Stromal cell of bone marrow (primary cell): ENCODE measurements around the gene MISP.

Source experiments
- DNase-seq: peaks from one replicate; pipeline ENCODE4 v3.0.0-alpha.2; 2012; ENCODE audit warnings: low read depth

MISP gene

DNA sequence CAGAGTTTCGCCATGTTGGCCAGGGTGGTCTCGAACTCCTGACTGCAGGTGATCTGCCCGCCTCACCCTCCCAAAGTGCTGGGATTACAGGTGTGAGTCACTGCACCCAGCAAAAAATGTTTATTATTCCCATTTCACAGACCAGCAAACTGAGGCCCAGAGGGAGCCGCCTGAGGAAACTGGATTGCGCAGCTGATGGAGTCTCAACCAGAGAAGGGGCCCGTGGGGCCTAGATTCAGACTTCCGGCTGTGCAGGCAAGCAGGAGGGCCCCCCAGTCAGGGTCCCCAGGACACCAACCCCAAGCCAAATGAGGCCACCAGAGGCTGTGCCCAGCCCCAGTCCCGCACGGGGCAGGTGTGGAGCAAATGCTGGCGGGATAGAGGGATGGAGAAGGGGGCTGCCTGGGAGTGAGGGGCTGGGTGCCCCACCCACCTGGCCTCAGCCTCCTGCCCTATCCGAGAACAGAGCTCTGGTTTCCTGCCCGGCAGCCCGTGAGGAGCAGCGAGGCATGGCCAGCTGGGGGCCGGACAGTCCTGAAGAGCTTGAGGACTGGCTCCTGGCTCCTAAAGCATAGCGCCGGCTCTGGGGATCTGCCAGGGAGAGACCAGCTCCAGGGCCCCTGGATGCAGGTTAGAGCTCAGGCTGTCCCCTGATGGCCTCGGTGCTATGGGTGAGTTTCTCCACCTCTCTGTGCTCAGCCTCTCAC lies 22.0 kb downstream of the MISP start:
- DNase-seq: no peak

- DNase-seq: no peak
These were observed 25.6 kb downstream of the MISP start for GRCh38 chr19:776549-776948.

GRCh38 chr19:778910-779653 lies 28.2 kb downstream of the MISP start:
- peak; percentile 96 for DNase-seq

DNA sequence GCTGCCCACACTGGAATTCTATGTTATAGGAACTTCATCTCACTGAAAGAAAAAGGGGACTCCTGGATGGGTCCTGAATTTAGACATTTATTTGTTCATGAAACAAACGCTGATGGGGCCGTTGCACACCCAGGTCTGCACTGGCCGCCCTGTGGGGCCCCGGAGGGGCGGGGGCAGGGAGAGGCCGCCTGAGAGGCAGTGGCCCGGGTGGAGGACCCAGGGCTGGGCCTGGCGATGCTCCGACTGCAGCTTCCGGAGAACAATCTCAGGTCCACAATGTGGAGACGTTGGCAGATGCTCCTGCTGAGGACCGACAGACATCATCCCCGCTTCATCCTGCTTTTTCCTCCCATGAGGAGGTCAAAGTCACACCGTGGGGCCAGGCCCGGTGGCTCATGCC lies 30.0 kb downstream of the MISP start:
- DNase-seq: no peak

DNA sequence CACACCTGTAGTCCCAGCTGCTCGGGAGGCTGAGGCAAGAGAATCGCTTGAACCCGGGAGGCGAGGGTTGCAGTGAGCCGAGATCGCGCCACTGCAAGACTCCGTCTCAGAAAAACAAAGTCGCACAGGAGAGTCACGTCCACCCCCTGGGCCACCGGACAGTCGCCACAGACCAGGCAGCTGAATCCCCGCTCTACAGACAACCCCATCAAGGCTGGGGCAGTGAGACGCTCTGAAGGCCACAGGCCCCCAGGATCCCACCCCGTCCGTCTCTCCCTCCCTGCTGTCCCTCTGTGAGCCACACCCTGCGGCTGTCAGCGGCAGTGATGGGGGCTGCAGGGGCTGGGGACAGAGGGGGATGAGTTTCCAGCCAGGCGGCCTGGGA lies 30.9 kb downstream of the MISP start:
- no peak for DNase-seq

- no peak for DNase-seq
These were observed 31.4 kb downstream of the MISP start for GRCh38 chr19:782185-782877.

DNA sequence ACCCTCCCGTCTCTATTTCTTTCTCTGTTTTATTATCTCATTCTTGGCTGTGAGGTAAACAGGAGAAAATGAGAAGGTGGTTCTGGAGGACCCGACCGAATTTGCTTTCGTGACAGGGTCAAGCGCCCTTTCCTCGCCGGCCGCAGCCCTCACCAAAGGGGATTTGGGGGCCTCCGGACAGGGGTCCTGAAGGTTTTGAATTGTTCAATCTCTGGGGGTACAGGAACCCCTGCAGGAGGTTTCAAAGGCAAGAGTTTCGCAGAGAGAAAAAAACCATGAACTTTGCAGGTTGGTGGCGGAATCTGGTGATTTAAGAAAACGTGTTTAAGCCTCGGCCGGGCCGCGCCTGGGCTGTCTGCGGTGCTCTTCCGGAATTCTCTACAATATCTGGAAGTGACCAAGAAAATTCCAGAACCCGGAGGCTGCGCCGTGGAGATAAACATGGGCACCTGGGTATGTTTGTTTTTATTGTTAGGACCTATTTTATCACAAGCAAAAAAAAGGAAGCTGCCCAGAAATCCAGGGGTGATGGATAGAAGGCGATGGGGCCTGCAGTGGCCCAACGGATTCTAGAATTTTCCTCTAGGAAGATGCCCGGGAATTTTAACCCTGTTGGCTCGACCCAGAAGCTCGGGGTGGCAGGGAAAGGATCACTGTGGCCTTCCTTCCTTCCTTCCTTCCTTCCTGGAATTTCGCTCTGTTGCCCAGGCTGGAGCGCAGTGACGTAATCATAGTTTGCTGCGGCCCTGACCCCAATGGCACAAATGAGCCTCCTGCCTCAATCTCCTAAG lies 32.2 kb downstream of the MISP start:
- DNase-seq: no peak

- no peak for DNase-seq
These were observed 33.6 kb downstream of the MISP start for GRCh38 chr19:784541-784940.

DNA sequence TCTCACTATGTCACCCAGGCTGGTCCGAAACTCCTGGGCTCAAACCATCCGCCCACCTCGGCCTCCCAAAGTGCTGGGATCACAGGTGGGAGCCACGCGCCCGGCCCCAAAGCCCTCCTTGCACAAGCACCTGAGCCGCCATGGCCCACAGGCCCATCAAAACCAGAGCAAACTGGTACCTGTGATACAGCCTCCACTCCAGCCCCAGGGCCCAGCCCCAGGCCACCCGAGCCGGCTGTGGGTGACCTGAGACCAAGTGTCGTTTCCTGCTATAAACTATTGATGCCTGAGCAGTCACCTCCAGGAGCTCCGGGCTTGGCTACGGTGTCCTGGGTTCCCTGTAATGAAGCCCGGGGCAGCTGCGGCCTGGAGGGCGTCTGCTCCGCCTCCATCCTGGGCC lies 36.6 kb downstream of the MISP start:
- DNase-seq: no peak

DNA sequence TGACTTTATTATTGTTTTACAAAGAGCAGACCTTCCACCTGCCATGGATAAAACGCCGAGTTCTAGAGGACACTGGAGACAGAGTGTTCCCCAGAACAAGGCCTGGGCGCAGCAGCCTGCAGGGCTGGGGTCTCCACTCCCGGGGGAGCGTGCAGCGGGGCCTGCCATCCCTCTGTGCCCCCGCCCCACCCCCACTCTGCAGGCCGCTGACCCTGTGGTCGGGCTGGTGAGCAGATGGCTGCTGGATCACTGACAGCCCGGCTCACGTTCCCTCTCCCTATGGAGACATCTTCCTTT lies 37.7 kb downstream of the MISP start:
- no peak for DNase-seq

DNA sequence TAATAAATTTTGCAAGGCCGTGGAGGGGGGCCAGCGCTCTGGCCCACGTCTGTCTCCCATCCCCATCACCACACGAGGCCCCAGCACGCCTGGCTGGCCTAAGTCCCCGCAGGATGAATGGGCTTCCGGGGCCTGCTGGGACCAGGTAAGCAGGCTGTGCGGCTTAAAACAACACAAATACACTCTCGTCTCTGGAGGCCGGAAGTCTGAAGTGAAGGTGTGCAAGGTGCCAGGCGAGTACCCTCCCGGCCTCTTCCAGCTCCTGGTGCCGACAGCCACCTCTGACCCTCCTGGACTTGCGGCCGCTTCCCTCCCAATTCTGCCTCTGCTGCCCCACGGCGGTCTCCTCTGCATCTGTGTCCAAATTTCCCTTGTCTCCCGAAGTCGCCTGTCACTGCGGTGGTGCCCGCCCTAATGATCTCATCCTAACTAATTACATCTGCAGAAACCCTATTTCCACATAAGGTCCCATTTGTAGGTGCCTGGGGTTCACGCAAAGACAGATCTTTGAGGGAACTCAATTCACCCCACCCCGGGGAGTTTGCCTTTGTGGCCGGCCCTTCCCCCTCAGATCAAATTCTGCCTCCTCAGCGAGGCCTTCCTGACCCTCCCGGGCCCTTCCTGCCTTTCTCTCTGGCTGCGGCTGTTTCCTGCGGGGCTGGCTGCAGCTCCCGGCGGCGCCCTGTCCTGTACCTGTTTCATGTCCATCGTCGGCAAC lies 38.2 kb downstream of the MISP start:
- no peak for DNase-seq

DNA sequence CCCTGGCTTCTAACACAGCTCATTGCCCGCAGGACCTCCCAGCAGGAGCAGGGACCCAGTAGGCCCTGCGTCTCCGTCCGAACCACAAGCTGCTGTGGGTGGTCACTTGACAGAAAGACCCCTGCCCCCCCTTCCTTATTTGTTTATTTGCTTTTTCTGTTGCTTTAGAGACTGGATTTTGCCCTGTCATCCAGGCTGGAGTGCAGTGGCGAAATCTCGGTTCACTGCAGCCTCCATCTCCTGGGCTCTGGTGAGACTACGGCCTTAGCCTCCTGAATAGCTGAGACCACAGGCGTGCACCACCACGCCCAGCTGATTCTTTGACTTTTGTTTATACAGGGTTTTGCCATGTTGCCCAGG lies 38.8 kb downstream of the MISP start:
- DNase-seq: no peak

DNA sequence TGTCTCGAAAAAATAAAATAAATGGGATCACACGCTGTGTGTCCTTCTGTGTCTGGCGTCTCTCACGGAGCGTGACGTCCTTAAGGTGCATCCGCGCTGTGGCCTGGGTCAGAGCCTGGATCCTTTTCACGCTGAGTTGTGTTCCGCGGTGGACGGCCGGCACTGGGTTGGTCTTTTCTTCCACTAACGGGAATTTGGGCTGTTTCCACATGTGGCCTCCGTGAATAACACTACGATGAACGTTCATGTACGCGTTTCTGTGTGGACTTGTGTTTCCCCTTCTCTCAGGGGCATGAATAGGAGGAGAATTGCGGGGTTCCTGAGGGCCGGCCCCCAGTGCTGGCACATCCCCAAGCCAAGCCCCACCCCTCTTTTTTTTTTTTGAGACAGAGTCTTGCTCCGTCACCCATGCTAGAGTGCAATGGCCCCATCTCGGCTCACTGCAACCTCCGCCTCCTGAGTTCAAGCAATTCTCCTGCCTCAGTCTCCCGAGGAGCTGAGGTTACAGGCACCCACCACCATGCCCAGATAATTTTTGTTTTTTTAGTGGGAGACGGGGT lies 40.2 kb downstream of the MISP start:
- DNase-seq: no peak

GRCh38 chr19:791567-792305 lies 40.8 kb downstream of the MISP start:
- no peak for DNase-seq

DNA sequence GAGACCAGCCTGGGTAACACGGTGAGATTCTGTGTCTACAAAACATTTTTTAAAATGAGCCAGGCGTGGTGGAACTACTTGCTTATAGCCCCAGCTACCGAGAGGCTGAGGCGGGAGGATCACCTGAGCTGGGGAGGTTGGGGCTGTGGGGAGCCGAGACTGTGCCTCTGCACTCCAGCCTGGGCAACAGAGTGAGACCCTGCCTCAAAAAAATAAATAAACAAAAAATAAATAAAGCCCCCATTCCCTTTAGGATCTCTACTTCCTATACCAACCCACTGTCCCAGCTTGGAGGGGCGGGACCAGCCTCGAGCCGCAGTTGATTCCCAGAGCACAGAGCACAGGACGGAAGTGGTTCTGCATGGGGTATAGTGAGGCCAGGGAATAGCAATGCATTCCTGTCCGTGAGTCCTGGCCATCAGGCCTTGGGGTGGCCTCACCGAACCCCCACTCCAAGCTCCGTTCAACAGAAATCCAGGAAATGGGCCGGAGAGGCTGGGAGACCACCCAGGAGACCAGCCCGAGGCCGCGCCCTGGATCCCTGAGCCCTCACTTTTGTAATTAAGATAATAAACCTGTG lies 41.5 kb downstream of the MISP start:
- DNase-seq: no peak

DNA sequence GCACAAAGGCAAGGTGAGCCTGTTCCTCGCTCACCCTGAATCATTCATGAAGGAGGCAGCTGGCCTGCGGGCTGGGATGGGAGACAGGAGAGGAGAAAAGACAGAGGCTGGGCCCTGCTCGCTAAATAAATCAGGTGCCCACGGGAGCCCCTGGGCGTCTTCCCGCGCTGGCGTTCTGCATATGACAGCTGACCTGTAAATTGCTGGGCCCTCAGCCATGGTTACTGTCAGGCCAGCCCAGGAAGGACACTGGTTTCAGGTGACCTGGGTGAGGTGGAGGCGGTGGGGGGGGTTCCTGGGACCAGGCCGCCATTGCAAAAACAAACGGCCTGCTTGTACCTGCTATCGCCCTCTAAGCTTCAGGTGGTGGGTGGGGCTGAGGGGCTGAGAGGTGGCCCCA lies 42.9 kb downstream of the MISP start:
- DNase-seq: no peak

- DNase-seq: no peak
These were observed 44.2 kb downstream of the MISP start for GRCh38 chr19:795073-795611.

GRCh38 chr19:795691-796581 lies 45.0 kb downstream of the MISP start:
- no peak for DNase-seq
